B cell (primary cell): ENCODE measurements around the gene BAIAP2L1.

Experiments
- CTCF ChIP-seq: fragments of 200-600 bp; IDR thresholded peaks from one replicate; pipeline ENCODE4 v1.8.0; 2022; ENCODE audit warnings: antibody characterized with exemption, mild to moderate bottlenecking
- EZH2 ChIP-seq: IDR thresholded peaks from 2 replicates; pipeline ENCODE4 v1.6.1; 2012; ENCODE audit warnings: borderline replicate concordance, low read depth, mild to moderate bottlenecking, moderate library complexity, low read length; ENCODE audit not compliant: insufficient read depth, poor library complexity, severe bottlenecking

GRCh38 chr7:98314469-98314868 lies 86.4 kb downstream of the BAIAP2L1 start:
- TF ChIP-seq CTCF: no peak
- TF ChIP-seq EZH2: no peak
